ENCODE measurements around the gene UBE2V1.
"Not testable (repeated sequence)": the region's sequence is repeated elsewhere in the genome, so short reads cannot be mapped to it uniquely, and the experiment has no call there.

GRCh38 chr20:50063763-50064162 is 49.2 kb downstream of the UBE2V1 start:
- TF ChIP-seq POLR2AphosphoS5 (IDR thresholded peaks at IDR 0.05; ENCODE audit: low read depth, low read length); POLR2A (IDR thresholded peaks at IDR 0.05; ENCODE audit: low read depth, low read length); TAF1 (IDR thresholded peaks at IDR 0.05; ENCODE audit: borderline replicate concordance, low read depth, low read length): not testable (repeated sequence)
